DOHH2 (cell line): Measurements from ENCODE around the gene ANKRD39.

Experiments
- H3F3A ChIP-seq: fragments of 200-600 bp; sonication (generic), shearing (Covaris generic); 2 replicates; pipeline ENCODE4 v1.6.0; 2016; ENCODE audit warnings: antibody characterized with exemption, mild to moderate bottlenecking; ENCODE audit not compliant: control insufficient read depth, insufficient read depth
- H3K27ac ChIP-seq: fragments of 200-600 bp; sonication (generic); 2 replicates; pipeline ENCODE4 v1.5.1; 2014; ENCODE audit warnings: low read depth, mild to moderate bottlenecking, low read length, moderate library complexity
- H3K27me3 ChIP-seq: fragments of 200-600 bp; sonication (generic); 2 replicates; pipeline ENCODE4 v1.6.1; 2014; ENCODE audit warnings: mild to moderate bottlenecking, low read length, mixed read lengths; ENCODE audit not compliant: control insufficient read depth
- H3K36me3 ChIP-seq: fragments of 200-600 bp; sonication (generic); 2 replicates; pipeline ENCODE4 v1.6.1; 2014; ENCODE audit warnings: mild to moderate bottlenecking, low read length, moderate library complexity, mixed read lengths; ENCODE audit not compliant: control insufficient read depth
- H3K4me1 ChIP-seq: fragments of 200-600 bp; sonication (generic); 2 replicates; pipeline ENCODE4 v1.6.1; 2014; ENCODE audit warnings: mild to moderate bottlenecking, low read length, mixed read lengths; ENCODE audit not compliant: control insufficient read depth
- H3K4me2 ChIP-seq: fragments of 200-600 bp; sonication (generic); 2 replicates; pipeline ENCODE4 v1.6.0; 2014; ENCODE audit warnings: mild to moderate bottlenecking, low read length, moderate library complexity
- H3K4me3 ChIP-seq: fragments of 200-600 bp; sonication (generic); 2 replicates; pipeline ENCODE4 v1.5.1; 2014; ENCODE audit warnings: mild to moderate bottlenecking, low read length, mixed read lengths
- H3K79me2 ChIP-seq: fragments of 200-600 bp; sonication (generic); 2 replicates; pipeline ENCODE4 v1.6.1; 2014; ENCODE audit warnings: mild to moderate bottlenecking, low read length, mixed read lengths; ENCODE audit not compliant: control insufficient read depth
- H3K9me2 ChIP-seq: fragments of 200-600 bp; sonication (generic); replicated peaks from 2 replicates; pipeline ENCODE4 v1.6.1; 2014; ENCODE audit warnings: mild to moderate bottlenecking, low read length, mixed read lengths; ENCODE audit not compliant: control insufficient read depth
- H3K9me3 ChIP-seq: fragments of 200-600 bp; sonication (generic); 2 replicates; pipeline ENCODE4 v1.6.1; 2014; ENCODE audit warnings: antibody characterized with exemption, low read length, mixed read lengths; ENCODE audit not compliant: control insufficient read depth, insufficient read depth
- H4K20me1 ChIP-seq: fragments of 200-600 bp; sonication (generic); 2 replicates; pipeline ENCODE4 v1.6.0; 2014; ENCODE audit warnings: low read depth, mild to moderate bottlenecking, antibody characterized with exemption, low read length, moderate library complexity; ENCODE audit not compliant: control insufficient read depth, insufficient read depth
- CTCF ChIP-seq: fragments of 200-600 bp; sonication (generic); IDR thresholded peaks from one replicate; pipeline ENCODE4 v1.5.1; 2014; ENCODE audit warnings: antibody characterized with exemption, mild to moderate bottlenecking, low read depth, low read length; ENCODE audit not compliant: poor library complexity, severe bottlenecking
- EZH2phosphoT487 ChIP-seq: fragments of 200-600 bp; sonication (generic); IDR thresholded peaks from 2 replicates; pipeline ENCODE4 v1.6.1; 2017; ENCODE audit warnings: borderline replicate concordance, mild to moderate bottlenecking, antibody characterized with exemption, low read length, moderate library complexity, mixed read lengths

Gene ANKRD39

GRCh38 chr2:96813656-96814055 lies 44.2 kb downstream of the ANKRD39 start:
- H4K20me1 ChIP-seq: peaks cover 13% of the 10 kb centered on the region
- peaks cover 46% of the 10 kb centered on the region for H3K4me1 ChIP-seq
- no peaks in the 10 kb centered on the region for H3K27me3 ChIP-seq
- H3K36me3 ChIP-seq: peaks cover 14% of the 10 kb centered on the region
- H3K9me2 ChIP-seq: no peaks in the 10 kb centered on the region
- H3K9me3 ChIP-seq: no peaks in the 10 kb centered on the region
- no peaks in the 10 kb centered on the region for H3F3A ChIP-seq
- no peak overlapping the region for H3K4me3 ChIP-seq
- no peak overlapping the region for H3K4me2 ChIP-seq
- no peak for TF ChIP-seq EZH2phosphoT487
- TF ChIP-seq CTCF: no peak
- H3K27ac ChIP-seq: no peak overlapping the region
- peaks cover 24% of the 10 kb centered on the region for H3K79me2 ChIP-seq

GRCh38 chr2:96811917-96812316 lies 45.9 kb downstream of the ANKRD39 start:
- Histone ChIP-seq H4K20me1 (no peaks in the 10 kb centered on the region), H3K27ac (peak overlapping the region; percentile 21; the same call in 1 of the 2 replicates), H3K4me2 (peak overlapping the region; percentile 50), H3K36me3 (no peaks in the 10 kb centered on the region; the same call in none of the 2 replicates), H3K79me2 (peaks cover 7% of the 10 kb centered on the region), H3F3A (peaks cover 3% of the 10 kb centered on the region), H3K9me3 (no peaks in the 10 kb centered on the region), H3K27me3 (no peaks in the 10 kb centered on the region), H3K4me3 (peak overlapping the region; percentile 34), H3K4me1 (peaks cover 43% of the 10 kb centered on the region), H3K9me2 (no peaks in the 10 kb centered on the region)
- TF ChIP-seq CTCF (no peak), EZH2phosphoT487 (no peak)

GRCh38 chr2:96810783-96811192 lies 47.0 kb downstream of the ANKRD39 start:
- Histone ChIP-seq H3K27me3 (no peaks in the 10 kb centered on the region), H3K27ac (no peak overlapping the region), H3K4me1 (peaks cover 54% of the 10 kb centered on the region), H3K4me2 (peak overlapping the region; percentile 50; the same call in 1 of the 2 replicates), H3K4me3 (no peak overlapping the region), H3K36me3 (no peaks in the 10 kb centered on the region; the same call in none of the 2 replicates), H3F3A (peaks cover 12% of the 10 kb centered on the region), H3K9me2 (no peaks in the 10 kb centered on the region), H3K79me2 (peaks cover 6% of the 10 kb centered on the region), H4K20me1 (no peaks in the 10 kb centered on the region), H3K9me3 (no peaks in the 10 kb centered on the region)
- TF ChIP-seq CTCF (no peak), EZH2phosphoT487 (no peak)
